GM12878 (cell line): ENCODE data around the gene F7. TPM values are rescaled to one million over a fixed set of nuclear protein-coding genes. Genes with fewer than 3 reads are reported as not detected.

Experiments used
- ATAC-seq: fragments of 200-7000 bp; cut with Tn5 transposase; 3 replicates; pipeline ENCODE4 v1.9.1; 2020; ENCODE audit warnings: mild to moderate bottlenecking, moderate library complexity
- BruUV-seq: library from RNA; stranded (reverse); fragments of 400-500 nt; replicated peaks from 2 replicates; lab custom pipeline; 2021; lab: Mats Ljungman, UMichigan
- CTCF ChIA-PET: fragments of 300-600 bp; sonication (Branson Sonifier 250); formaldehyde crosslinking; extraction: SDS; loops from one replicate; lab custom pipeline; 2021; ENCODE audit warnings: inconsistent platforms; lab: Yijun Ruan, JAX
- POLR2A ChIA-PET: fragments of 350-600 bp; formaldehyde crosslinking; extraction: SDS; loops from one replicate; lab custom pipeline; 2021; ENCODE audit warnings: inconsistent platforms; lab: Charles Lee
- RAD21 ChIA-PET: fragments of 300-600 bp; sonication (Branson Sonifier 250); formaldehyde crosslinking; loops from one replicate; lab custom pipeline; 2023; ENCODE audit warnings: antibody characterized with exemption; ENCODE audit not compliant: unreplicated experiment; lab: Charles Lee
- SMC1A ChIA-PET: fragments of 300-600 bp; sonication (Branson Sonifier 250); formaldehyde crosslinking; loops from one replicate; lab custom pipeline; 2023; ENCODE audit not compliant: unreplicated experiment, uncharacterized antibody; lab: Charles Lee
- DNase-seq: peaks from one replicate; pipeline ENCODE4 v3.0.0-alpha.2; 2011; ENCODE audit warnings: low read depth, low spot score
- FAIRE-seq: peaks from 3 replicates; lab custom pipeline; 2011; peaks lifted over from hg19 to GRCh38; lab: Jason Lieb, UNC
- H2AFZ ChIP-seq: 2 replicates; pipeline ENCODE4 v1.6.0; 2011; ENCODE audit warnings: low read depth, low read length, control low read depth; ENCODE audit not compliant: control insufficient read depth
- H3K27ac ChIP-seq: 2 replicates; pipeline ENCODE4 v1.5.1; 2011; ENCODE audit warnings: control low read depth; ENCODE audit not compliant: control insufficient read depth, insufficient read depth
- H3K27me3 ChIP-seq, 2 experiments: replicated peaks in 1 of 2; 2 replicates each; pipeline versions ENCODE4 v1.6.0 to v1.6.1; 2011; ENCODE audit warnings: low read length in 1 of 2; ENCODE audit not compliant: control insufficient read depth in 2 of 2, insufficient read depth in 2 of 2
- H3K36me3 ChIP-seq, 2 experiments: 2 replicates each; pipeline ENCODE4 v1.5.1; 2011; ENCODE audit warnings: low read length in 1 of 2; ENCODE audit not compliant: control insufficient read depth in 2 of 2, insufficient read depth in 2 of 2
- H3K4me1 ChIP-seq: 2 replicates; pipeline ENCODE4 v1.6.1; 2011; ENCODE audit warnings: mild to moderate bottlenecking, low read length, moderate library complexity, mixed read lengths; ENCODE audit not compliant: control insufficient read depth, insufficient read depth
- H3K4me2 ChIP-seq: 2 replicates; pipeline ENCODE4 v1.6.0; 2011; ENCODE audit warnings: control low read depth; ENCODE audit not compliant: control insufficient read depth, insufficient read depth
- H3K4me3 ChIP-seq: fragments of 200-600 bp; sonication (generic); 2 replicates; pipeline ENCODE4 v1.5.1; 2016
- H3K79me2 ChIP-seq: 2 replicates; pipeline ENCODE4 v1.6.0; 2011; ENCODE audit warnings: low read length; ENCODE audit not compliant: control insufficient read depth, insufficient read depth
- H3K9ac ChIP-seq: 2 replicates; pipeline ENCODE4 v1.8.0; 2011; ENCODE audit warnings: low read length, control low read depth, mixed read lengths; ENCODE audit not compliant: control insufficient read depth, insufficient read depth
- H3K9me3 ChIP-seq: replicated peaks from 3 replicates; pipeline ENCODE4 v1.5.1; 2011; ENCODE audit warnings: mild to moderate bottlenecking, low read length; ENCODE audit not compliant: control insufficient read depth, insufficient read depth
- H4K20me1 ChIP-seq: 2 replicates; pipeline ENCODE4 v1.6.0; 2011; ENCODE audit not compliant: control insufficient read depth, insufficient read depth
- ELK1 ChIP-seq: IDR thresholded peaks from 2 replicates; pipeline ENCODE4 v1.6.1; 2012; ENCODE audit warnings: low read depth, low read length, improper control_type of control experiment
- FOS ChIP-seq: IDR thresholded peaks from 3 replicates; pipeline ENCODE4 v1.6.1; 2011; ENCODE audit warnings: borderline replicate concordance; ENCODE audit not compliant: insufficient read length; ENCODE audit errors: extremely low read depth
- IRF4 ChIP-seq: IDR thresholded peaks from 2 replicates; pipeline ENCODE4 v1.6.1; 2011; ENCODE audit warnings: low read depth, low read length
- RB1 ChIP-seq: fragments of 450-650 bp; formaldehyde crosslinking; IDR thresholded peaks from 2 replicates; pipeline ENCODE4 v1.6.1; 2017; ENCODE audit warnings: mild to moderate bottlenecking, borderline replicate concordance
- ZBTB40 ChIP-seq: fragments of 450-650 bp; IDR thresholded peaks from 2 replicates; pipeline ENCODE4 v1.6.1; 2016; ENCODE audit warnings: mild to moderate bottlenecking, moderate library complexity, borderline replicate concordance
- WGBS: methylation state at CpG from one replicate; pipeline ENCODE4 v1.1.6; 2016; ENCODE audit warnings: low lambda C conversion rate; ENCODE audit not compliant: insufficient replicate concordance, insufficient coverage; ENCODE audit errors: missing lambda C conversion rate; 5-methylcytosine and 5-hydroxymethylcytosine counted together
- in situ Hi-C: fragments of 300-500 bp; cut with MboI; formaldehyde crosslinking; loops from 9 replicates; pipeline ENCODE4 v1.14.3; 2018; ENCODE audit warnings: mixed read lengths
- intact Hi-C: fragments of 100-400 bp; cut with micrococcal nuclease; formaldehyde crosslinking; loops from one replicate; pipeline ENCODE4 v1.14.2; 2022; ENCODE audit not compliant: unreplicated experiment
- polyA plus RNA-seq, 11 experiments: library from polyadenylated mRNA; depleted of rRNA in 4 of 11; unstranded in 6 of 11; stranded (reverse) in 5 of 11; fragments of >200 nt; fragmentation: Nextera tagmentation in 4 of 11; fragmentation: Illumina TruSeq in 1 of 11; extraction: Ambion mirVana in 4 of 11; extraction: Trizol in 1 of 11; gene quantifications; 1 replicate in 1 of 11; 2 replicates in 10 of 11; pipeline versions ENCODE4 v1.2.1 to v1.2.3, GENCODE V29; 2011 to 2016; ENCODE audit warnings: inconsistent platforms in 2 of 11, missing spikeins in 2 of 11, low read depth in 1 of 11
- total RNA-seq, 4 experiments: library from RNA; depleted of rRNA in 3 of 4; stranded (reverse); fragments of >200 nt in 3 of 4; fragmentation: Illumina TruSeq in 1 of 4; extraction: Trizol in 1 of 4; gene quantifications; 2 replicates each; pipeline versions ENCODE4 v1.2.1 to v1.2.3, GENCODE V29; 2013 to 2021
- TF ChIP-seq, protein P1 (sequence below): IDR thresholded peaks from 2 replicates; pipeline ENCODE4 v1.6.1; 2012; ENCODE audit warnings: low read length, inconsistent platforms
- TF ChIP-seq, protein P2 (sequence below): fragments of 450-650 bp; IDR thresholded peaks from 2 replicates; pipeline ENCODE4 v1.6.1; 2017; ENCODE audit warnings: mild to moderate bottlenecking

The F7 gene
- total and polyA plus RNA-seq, 10 of the 15 experiments (the other 5 are each of a cell fraction or from before 2014, with no cell fraction given), result not detected

- TF ChIP-seq ZBTB40 (no peak), FOS (no peak)
- TF ChIP-seq, protein P1, sequence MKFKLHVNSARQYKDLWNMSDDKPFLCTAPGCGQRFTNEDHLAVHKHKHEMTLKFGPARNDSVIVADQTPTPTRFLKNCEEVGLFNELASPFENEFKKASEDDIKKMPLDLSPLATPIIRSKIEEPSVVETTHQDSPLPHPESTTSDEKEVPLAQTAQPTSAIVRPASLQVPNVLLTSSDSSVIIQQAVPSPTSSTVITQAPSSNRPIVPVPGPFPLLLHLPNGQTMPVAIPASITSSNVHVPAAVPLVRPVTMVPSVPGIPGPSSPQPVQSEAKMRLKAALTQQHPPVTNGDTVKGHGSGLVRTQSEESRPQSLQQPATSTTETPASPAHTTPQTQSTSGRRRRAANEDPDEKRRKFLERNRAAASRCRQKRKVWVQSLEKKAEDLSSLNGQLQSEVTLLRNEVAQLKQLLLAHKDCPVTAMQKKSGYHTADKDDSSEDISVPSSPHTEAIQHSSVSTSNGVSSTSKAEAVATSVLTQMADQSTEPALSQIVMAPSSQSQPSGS, result no peak
- TF ChIP-seq, all 136 proteins: peak for 0
Observed at GRCh38 chr13:113060557-113061270, 44.9 kb upstream of the F7 start (continued).

DNA sequence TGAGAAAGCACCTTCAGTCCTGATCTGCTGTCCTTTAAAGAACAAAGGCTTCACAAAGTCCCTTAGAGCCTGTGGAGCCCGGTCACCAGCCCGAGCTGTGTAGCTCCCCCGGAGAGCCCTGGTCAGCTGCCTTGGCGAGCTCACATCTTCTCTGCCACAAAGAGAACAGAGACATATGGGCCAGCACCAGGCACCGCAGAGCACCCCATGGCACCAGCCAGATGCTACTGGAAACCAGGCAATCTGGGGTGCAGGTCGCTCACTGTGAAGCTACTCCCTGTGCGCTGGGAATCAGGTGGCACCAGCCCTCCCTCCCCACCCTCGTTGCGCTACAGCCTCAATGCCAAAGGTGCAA lies 44.3 kb upstream of the F7 start:
- in situ Hi-C loops, result no loop called here
- Histone ChIP-seq H4K20me1 (no peaks in the 10 kb centered on the region), H2AFZ (no peak overlapping the region), H3K9ac (no peak overlapping the region), H3K79me2 (no peaks in the 10 kb centered on the region), H3K9me3 (peaks cover 2% of the 10 kb centered on the region; the same call in 1 of the 3 replicates), H3K27me3 (no peaks in the 10 kb centered on the region), H3K27ac (no peak overlapping the region), H3K4me3 (no peak overlapping the region), H3K4me2 (no peak overlapping the region), H3K36me3 (no peaks in the 10 kb centered on the region), H3K4me1 (no peaks in the 10 kb centered on the region)
- intact Hi-C loops, result no loop called here
- DNase-seq, result no peak
- ChIA-PET SMC1A (no interaction called here), CTCF (no interaction called here), POLR2A (no interaction called here), RAD21 (no interaction called here)
- no peak for TF ChIP-seq ELK1
- no peak for TF ChIP-seq RB1
- no peak for TF ChIP-seq IRF4
- TF ChIP-seq, protein P2, sequence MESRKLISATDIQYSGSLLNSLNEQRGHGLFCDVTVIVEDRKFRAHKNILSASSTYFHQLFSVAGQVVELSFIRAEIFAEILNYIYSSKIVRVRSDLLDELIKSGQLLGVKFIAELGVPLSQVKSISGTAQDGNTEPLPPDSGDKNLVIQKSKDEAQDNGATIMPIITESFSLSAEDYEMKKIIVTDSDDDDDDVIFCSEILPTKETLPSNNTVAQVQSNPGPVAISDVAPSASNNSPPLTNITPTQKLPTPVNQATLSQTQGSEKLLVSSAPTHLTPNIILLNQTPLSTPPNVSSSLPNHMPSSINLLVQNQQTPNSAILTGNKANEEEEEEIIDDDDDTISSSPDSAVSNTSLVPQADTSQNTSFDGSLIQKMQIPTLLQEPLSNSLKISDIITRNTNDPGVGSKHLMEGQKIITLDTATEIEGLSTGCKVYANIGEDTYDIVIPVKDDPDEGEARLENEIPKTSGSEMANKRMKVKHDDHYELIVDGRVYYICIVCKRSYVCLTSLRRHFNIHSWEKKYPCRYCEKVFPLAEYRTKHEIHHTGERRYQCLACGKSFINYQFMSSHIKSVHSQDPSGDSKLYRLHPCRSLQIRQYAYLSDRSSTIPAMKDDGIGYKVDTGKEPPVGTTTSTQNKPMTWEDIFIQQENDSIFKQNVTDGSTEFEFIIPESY, result no peak
- ATAC-seq, result no peak
- FAIRE-seq, result no peak
- 61% methylated on average over 9 of the region's 9 CpGs for WGBS
- no TSS peak for BruUV-seq
